Fibroblast of the aortic adventitia (primary cell): Measurements from ENCODE around the gene AKAP13. TPM values are rescaled to one million over a fixed set of nuclear protein-coding genes. Genes with fewer than 3 reads are reported as not detected.

Experiments used
- DNase-seq: peaks from one replicate; pipeline ENCODE4 v3.0.0-alpha.2; 2010; ENCODE audit warnings: low read depth
- H3K4me3 ChIP-seq: 2 replicates; pipeline ENCODE4 v1.5.1; 2011; ENCODE audit warnings: low read depth, mild to moderate bottlenecking, control low read depth, low read length, moderate library complexity
- total RNA-seq: library from RNA; depleted of rRNA; stranded (reverse); fragments of >200 nt; gene quantifications from 2 replicates; pipeline ENCODE4 v1.2.3, GENCODE V29; 2012; ENCODE audit warnings: low replicate concordance
- TF ChIP-seq, protein P1 (sequence below): IDR thresholded peaks from 2 replicates; pipeline ENCODE4 v1.5.1; 2011; ENCODE audit warnings: mild to moderate bottlenecking, low read length, control low read depth, inconsistent platforms; ENCODE audit not compliant: insufficient read depth

Gene AKAP13
- total RNA-seq, 1 donor, result 89.9 TPM

DNA sequence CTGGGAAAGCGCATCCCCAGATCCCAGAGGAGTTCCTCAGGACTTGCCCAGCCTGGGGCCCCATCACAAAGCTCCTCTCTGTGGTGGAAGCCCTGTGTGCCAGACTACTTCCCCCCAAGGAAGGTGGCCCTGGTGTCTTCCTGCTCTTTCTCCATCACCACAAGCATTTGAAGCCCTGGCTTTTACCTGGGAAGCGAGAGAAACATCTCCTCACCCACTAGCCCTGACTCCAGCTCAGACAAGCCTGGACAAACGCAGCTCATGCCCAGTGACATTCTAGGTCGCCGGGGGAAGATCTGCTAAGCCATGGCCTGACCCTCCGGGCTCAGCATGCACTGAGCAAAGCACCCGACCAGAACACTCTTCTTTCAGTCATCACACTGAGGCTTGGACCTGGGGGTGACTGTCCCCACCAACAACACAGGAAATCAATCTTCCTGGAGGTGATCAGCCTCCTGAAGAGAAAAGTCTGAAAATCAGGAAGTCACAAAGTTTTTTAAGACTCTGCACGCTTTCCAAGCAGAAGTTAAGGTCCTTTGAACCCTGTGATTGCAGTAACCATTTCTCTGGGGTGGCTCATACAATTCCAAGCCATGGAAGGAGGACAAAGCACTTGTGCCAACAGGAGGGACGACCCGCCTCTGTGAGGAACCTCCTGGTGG, 373.5 kb downstream of the AKAP13 start:
- H3K4me3 ChIP-seq, result no peak overlapping the region
- DNase-seq, result no peak
- TF ChIP-seq, protein P1, sequence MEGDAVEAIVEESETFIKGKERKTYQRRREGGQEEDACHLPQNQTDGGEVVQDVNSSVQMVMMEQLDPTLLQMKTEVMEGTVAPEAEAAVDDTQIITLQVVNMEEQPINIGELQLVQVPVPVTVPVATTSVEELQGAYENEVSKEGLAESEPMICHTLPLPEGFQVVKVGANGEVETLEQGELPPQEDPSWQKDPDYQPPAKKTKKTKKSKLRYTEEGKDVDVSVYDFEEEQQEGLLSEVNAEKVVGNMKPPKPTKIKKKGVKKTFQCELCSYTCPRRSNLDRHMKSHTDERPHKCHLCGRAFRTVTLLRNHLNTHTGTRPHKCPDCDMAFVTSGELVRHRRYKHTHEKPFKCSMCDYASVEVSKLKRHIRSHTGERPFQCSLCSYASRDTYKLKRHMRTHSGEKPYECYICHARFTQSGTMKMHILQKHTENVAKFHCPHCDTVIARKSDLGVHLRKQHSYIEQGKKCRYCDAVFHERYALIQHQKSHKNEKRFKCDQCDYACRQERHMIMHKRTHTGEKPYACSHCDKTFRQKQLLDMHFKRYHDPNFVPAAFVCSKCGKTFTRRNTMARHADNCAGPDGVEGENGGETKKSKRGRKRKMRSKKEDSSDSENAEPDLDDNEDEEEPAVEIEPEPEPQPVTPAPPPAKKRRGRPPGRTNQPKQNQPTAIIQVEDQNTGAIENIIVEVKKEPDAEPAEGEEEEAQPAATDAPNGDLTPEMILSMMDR, result no peak

DNA sequence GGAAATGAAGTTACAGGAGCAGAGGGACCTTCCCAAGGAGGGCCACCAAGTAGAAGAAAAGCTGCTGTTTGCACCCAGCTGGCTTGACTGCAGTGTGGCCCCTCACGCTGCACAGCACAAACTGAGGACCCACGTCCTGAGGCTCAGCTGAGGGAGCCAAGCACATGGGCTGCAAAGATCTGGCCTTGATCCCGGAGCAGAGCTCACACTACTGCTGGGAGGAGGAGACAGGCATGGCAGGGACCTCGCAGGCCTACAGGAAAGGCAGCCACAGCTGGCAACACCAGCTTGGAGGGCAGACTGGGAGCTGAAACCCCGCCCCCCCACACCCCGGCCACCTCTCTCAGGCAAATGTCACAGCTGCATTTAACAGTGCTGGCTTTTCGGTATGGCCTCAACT, 374.6 kb downstream of the AKAP13 start:
- no peak overlapping the region for H3K4me3 ChIP-seq
- peak; percentile 25 for DNase-seq
- TF ChIP-seq, protein P1, result no peak

DNA sequence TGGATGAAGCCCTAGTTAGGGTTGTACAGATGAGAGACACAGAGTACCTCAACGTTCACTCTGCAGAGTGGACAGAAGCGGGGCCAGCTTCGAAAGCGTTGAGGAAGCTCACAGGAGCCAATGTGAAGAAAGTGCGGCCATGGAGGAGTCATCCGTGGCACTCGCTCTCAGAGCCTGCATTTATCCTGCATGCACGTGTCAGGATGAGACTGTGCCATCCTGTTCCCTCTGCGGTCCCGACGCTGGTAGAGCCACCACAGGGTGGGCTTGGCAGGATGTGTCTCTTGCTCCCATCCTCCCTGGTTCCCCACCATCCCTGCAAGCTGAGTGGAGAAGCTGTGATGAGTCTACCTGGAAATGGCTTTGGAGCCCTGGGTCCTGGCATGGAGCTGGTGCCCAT, 375.1 kb downstream of the AKAP13 start:
- DNase-seq, result no peak
- H3K4me3 ChIP-seq, result no peak overlapping the region
- TF ChIP-seq, protein P1, result no peak

DNA sequence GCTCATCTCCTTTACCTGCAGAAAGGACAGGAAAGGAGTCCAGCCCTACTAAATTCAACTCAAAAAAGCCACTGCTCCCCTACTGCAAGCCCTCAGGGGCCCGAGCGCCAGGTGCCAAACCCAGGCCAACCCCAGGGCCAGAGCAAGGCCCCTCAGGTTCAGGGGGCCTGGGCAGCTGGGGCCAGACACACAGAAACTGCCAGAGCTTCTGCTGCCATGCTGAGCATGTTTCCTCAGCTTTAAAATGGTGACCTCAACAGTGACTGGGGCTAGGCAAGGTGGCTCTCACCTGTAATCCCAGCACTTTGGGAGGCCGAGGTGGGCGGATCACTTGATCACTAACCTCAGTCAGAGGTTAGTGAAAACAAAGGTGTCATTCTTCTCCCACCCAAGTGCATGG, 375.5 kb downstream of the AKAP13 start:
- DNase-seq, result no peak
- H3K4me3 ChIP-seq, result no peak overlapping the region
- TF ChIP-seq, protein P1, result no peak

DNA sequence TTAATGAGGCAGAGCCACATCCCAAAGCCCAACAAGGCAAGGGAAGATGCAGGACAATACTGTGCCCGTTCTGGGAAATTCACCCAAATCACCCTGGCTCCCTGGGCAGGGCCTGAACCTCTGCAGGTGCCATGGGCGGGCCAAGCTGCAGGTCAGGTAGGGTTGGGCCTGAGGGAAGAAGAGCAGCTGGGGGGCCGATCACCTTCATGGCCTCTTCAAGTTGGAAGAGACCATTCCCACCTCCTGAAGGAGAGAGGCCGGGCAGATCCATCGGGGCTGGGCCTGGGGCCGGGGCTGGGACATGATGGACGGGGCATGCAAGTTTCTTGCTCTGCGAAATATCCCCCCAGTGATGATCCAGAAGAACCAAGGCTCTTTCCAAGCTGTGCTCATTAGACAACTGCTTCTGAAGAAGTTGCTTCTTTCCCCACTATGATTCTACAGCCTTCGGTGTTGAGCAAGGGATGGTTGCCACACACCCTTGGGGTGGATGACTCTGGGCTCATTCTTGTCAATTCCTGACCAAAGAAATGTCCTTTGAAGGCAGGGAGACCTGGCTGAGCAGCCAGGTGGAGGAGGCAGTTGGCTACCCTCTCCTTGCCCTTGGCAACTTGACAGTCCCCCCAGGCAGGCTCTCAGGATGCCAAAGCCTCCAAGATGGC, 376.1 kb downstream of the AKAP13 start:
- no peak for DNase-seq
- TF ChIP-seq, protein P1, result no peak
- H3K4me3 ChIP-seq, result no peak overlapping the region

DNA sequence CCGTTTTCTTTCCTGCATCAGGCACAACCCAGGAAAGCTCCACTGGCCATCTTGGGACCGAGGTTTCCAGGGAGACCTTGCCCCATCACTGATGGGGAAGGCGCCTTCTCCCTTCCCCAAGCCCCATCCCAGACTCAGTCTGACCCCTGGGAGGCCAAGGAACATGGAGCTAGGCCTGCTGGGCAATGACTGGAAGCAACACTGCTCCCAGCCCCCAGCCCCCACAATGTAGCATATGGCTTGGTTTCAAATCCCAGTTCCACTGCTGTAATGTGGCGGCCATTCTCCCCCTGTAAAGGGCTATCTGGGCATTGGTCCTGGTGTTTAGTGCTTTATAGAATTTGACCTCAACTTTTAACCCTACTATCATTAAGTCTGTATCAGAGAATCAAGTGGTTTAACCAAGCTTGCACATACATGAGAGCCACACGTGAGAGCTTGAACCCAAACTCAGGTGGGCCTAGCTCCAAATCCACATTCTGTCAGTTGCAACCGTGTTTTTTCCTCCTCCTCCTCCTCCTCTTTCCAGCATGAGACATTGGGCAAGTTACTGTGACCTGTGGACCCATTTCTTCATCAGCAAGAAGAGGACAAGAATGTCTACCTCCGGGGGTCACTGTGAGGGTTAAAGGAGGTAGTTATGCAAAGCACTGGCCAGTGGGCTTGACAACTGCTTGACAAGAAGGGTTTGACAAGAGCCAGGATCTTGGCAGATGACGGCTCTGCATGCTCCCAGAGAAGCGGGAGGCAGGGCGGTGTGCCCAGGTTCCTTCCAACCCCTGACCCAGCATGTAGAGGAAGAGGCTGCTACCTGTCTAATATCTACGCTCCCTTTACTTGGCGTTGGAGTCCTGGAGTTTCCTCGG, 376.9 kb downstream of the AKAP13 start:
- TF ChIP-seq, protein P1, result no peak
- no peak for DNase-seq

More for the DNA sequence above, 376.9 kb downstream of the AKAP13 start:
- H3K4me3 ChIP-seq, result no peak overlapping the region
